Heart right ventricle (tissue), 16 donors: ENCODE data around the gene OR6V1. TPM values are rescaled to one million over a fixed set of nuclear protein-coding genes. Genes with fewer than 3 reads are reported as not detected.

Experiments
- ATAC-seq, 8 donors: fragments of 200-7000 bp; cut with Tn5 transposase; one replicate each; pipeline ENCODE4 v1.9.1; 2020; ENCODE audit warnings: mild to moderate bottlenecking in 8 of 8, moderate library complexity in 8 of 8, moderate number of reproducible peaks in 1 of 8
- DNase-seq, 2 donors: peaks; one replicate each; pipeline ENCODE4 v3.0.0-alpha.2; 2020
- H3K27ac ChIP-seq, 10 donors: fragments of 200-600 bp; sonication (generic) in 2 of 10; one replicate each; pipeline versions ENCODE4 v1.5.0 to v1.8.0; 2020 to 2022; ENCODE audit warnings: mild to moderate bottlenecking in 3 of 10
- H3K27me3 ChIP-seq, 7 donors: fragments of 200-600 bp; one replicate each; pipeline ENCODE4 v1.8.0; 2021 to 2022; ENCODE audit warnings: mild to moderate bottlenecking in 2 of 7
- H3K36me3 ChIP-seq, 9 donors: fragments of 200-600 bp; sonication (generic) in 1 of 9; one replicate each; pipeline versions ENCODE4 v1.5.0 to v1.8.0; 2020 to 2022; ENCODE audit warnings: mild to moderate bottlenecking in 2 of 9
- H3K4me1 ChIP-seq, 9 donors: fragments of 200-600 bp; sonication (generic) in 1 of 9; one replicate each; pipeline versions ENCODE4 v1.5.0 to v1.8.0; 2020 to 2022; ENCODE audit warnings: mild to moderate bottlenecking in 4 of 9
- H3K4me3 ChIP-seq, 10 donors: fragments of 200-600 bp; sonication (generic) in 2 of 10; one replicate each; pipeline versions ENCODE4 v1.5.0 to v1.8.0; 2020 to 2022; ENCODE audit warnings: mild to moderate bottlenecking in 7 of 10, moderate library complexity in 2 of 10
- H3K9me3 ChIP-seq, 11 donors: fragments of 200-600 bp in 10 of 11; sonication (generic) in 2 of 11; one replicate each; pipeline versions ENCODE4 v1.5.0 to v1.8.0; 2013 to 2022; ENCODE audit warnings: mild to moderate bottlenecking in 2 of 11, control low read depth in 1 of 11, moderate library complexity in 1 of 11
- WGBS, 2 donors: extraction: QIAGEN DNeasy Blood & Tissue Kit; methylation state at CpG; one replicate each; pipeline ENCODE4 v1.1.7; 2013; ENCODE audit warnings: inconsistent platforms in 1 of 2; 5-methylcytosine and 5-hydroxymethylcytosine counted together
- intact Hi-C, 10 donors: fragments of 100-400 bp; cut with DNase I; formaldehyde crosslinking; loops; one replicate each; pipeline versions ENCODE4 v1.11.1 to v1.14.2; 2022
- polyA plus RNA-seq, 2 donors: library from polyadenylated mRNA; stranded (reverse); fragments of 200-250 nt; gene quantifications; one replicate each; pipeline ENCODE4 v1.2.3, GENCODE V29; 2013
- total RNA-seq, 10 donors: library from RNA; stranded (reverse); fragmentation: NEBNext Ultra II Directional in 3 of 10; extraction: Animal tissue kit (Norgen Biotek cat#: 25700) in 3 of 10; gene quantifications; one replicate each; pipeline versions ENCODE4 v1.2.1 to v1.2.4, GENCODE V29; 2021 to 2023
- TF ChIP-seq, protein P1 (sequence below), 9 donors: fragments of 200-600 bp; sonication (generic) in 2 of 9; IDR thresholded peaks; one replicate each; pipeline versions ENCODE4 v1.5.0 to v1.8.0; 2021 to 2022; ENCODE audit warnings: antibody characterized with exemption in 9 of 9, mild to moderate bottlenecking in 5 of 9, moderate library complexity in 1 of 9
- donor health status: Arrhythmogenic right ventricular cardiomyopathy.
- donor health status: ischemic (EF 13 %, LVEDD 7.1; RV severe dilation, severe dysfunction).
- donor health status: healthy with polysubstance abuse.
- donor health status: DM: no; HTN: yes; CAD: no.
- donor health status: DM: no; HTN: no; CAD: no.
- donor health status: ischemic (EF 25% LVEDD 6.9; RV normal size, moderate dysfunction).
- donor health status: ischemic (EF 25% LVEDD 5.7; RV mildly dilated, moderate dysfunction).
- donor health status: healthy.
- donor health status: DM: yes; HTN: yes; CAD: no.
- donor health status: Ischemic cardiomyopathy.
- donor health status: ischemic (EF 35%, LVEDD 5.7; RV mildly dilated, moderate dysfunction).
- donor health status: nonischemic (EF 11% LVEDD 7.7; RV severe dilation, severe dysfunction).
- donor health status: DM: yes; HTN: yes; CAD: no.
- donor health status: PGD.
- donor health status: ischemic (EF 29% LVEDD 5.4; RV normal size, mild dysfunction).
- donor health status: nonischemic (EF 23%, LVEDD 6.1; RV moderate dilation, normal function).

Gene OR6V1
- total and polyA plus RNA-seq, 12 donors = not detected

GRCh38 chr7:143008007-143008901 lies 43.9 kb upstream of the OR6V1 start:
- no peaks in the 10 kb centered on the region for H3K9me3 ChIP-seq
- no peaks in the 10 kb centered on the region for H3K36me3 ChIP-seq
- H3K27me3 ChIP-seq = peaks cover 0 to 26% (median 0%) of the 10 kb centered on the region in 7 donors
- ATAC-seq (peak; percentile 69 to 95 (median 90)), DNase-seq (peak; percentile 77 to 81)
- peaks cover 0 to 6% (median 0%) of the 10 kb centered on the region in 9 donors for H3K4me1 ChIP-seq
- WGBS, 2 donors = 37% methylated on average over 24 of the region's 24 CpGs
- H3K4me3 ChIP-seq = no peak overlapping the region
- no peak overlapping the region for H3K27ac ChIP-seq
- intact Hi-C loops = loop anchor here in 9 of 10 donors (1.0 to 10.0 kb wide), 7 partner anchors 151 to 383 kb away; partner anchors contain the start of gene EPHB6 (in 3 of the 9)
- TF ChIP-seq, protein P1, sequence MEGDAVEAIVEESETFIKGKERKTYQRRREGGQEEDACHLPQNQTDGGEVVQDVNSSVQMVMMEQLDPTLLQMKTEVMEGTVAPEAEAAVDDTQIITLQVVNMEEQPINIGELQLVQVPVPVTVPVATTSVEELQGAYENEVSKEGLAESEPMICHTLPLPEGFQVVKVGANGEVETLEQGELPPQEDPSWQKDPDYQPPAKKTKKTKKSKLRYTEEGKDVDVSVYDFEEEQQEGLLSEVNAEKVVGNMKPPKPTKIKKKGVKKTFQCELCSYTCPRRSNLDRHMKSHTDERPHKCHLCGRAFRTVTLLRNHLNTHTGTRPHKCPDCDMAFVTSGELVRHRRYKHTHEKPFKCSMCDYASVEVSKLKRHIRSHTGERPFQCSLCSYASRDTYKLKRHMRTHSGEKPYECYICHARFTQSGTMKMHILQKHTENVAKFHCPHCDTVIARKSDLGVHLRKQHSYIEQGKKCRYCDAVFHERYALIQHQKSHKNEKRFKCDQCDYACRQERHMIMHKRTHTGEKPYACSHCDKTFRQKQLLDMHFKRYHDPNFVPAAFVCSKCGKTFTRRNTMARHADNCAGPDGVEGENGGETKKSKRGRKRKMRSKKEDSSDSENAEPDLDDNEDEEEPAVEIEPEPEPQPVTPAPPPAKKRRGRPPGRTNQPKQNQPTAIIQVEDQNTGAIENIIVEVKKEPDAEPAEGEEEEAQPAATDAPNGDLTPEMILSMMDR (IDR thresholded peaks at IDR 0.05) = peak; percentile 87 to 99 (median 97)

DNA sequence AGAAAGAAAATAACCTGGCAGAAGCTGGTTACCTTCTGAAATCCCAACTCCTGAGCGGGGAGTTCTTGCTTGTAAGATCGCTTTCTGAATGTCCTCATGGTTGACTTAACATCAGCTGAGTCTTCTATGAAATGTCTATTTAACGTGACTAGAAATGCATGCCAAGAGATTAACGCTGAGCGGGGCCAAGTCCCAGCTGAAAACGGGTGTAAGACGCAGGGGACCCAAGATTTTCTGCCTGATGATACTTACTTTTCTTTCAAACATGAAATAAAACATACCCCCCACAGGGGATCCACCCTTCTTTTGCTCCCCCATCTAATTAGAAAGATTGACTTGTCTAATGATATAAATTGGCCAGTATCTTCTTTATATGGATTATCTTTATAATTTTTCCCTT lies 40.1 kb upstream of the OR6V1 start:
- H3K27ac ChIP-seq = no peak overlapping the region
- intact Hi-C loops = no loop called here
- no peaks in the 10 kb centered on the region for H3K9me3 ChIP-seq

GRCh38 chr7:143012409-143012808 lies 39.7 kb upstream of the OR6V1 start:
- no peak overlapping the region for H3K4me3 ChIP-seq
- H3K4me1 ChIP-seq = peaks cover 0 to 11% (median 4%) of the 10 kb centered on the region in 9 donors
- H3K36me3 ChIP-seq = no peaks in the 10 kb centered on the region
- intact Hi-C loops = no loop called here
- DNase-seq (no peak), ATAC-seq (no peak)
- TF ChIP-seq, protein P1 (IDR thresholded peaks at IDR 0.05) = no peak
- H3K27ac ChIP-seq = no peak overlapping the region
- H3K27me3 ChIP-seq = peaks cover 0 to 21% (median 0%) of the 10 kb centered on the region in 7 donors
- H3K9me3 ChIP-seq = no peaks in the 10 kb centered on the region
- 86 to 89% methylated on average over 4 of the region's 4 CpGs for WGBS, 2 donors

More for the DNA sequence above, 40.1 kb upstream of the OR6V1 start:
- 83 to 85% methylated on average over 7 of the region's 7 CpGs for WGBS, 2 donors
- H3K4me1 ChIP-seq = peaks cover 0 to 11% (median 4%) of the 10 kb centered on the region in 9 donors
- H3K4me3 ChIP-seq = no peak overlapping the region
- ATAC-seq = no peak
- no peaks in the 10 kb centered on the region for H3K36me3 ChIP-seq
- TF ChIP-seq, protein P1 (IDR thresholded peaks at IDR 0.05) = no peak
- DNase-seq = no peak
- peaks cover 0 to 25% (median 0%) of the 10 kb centered on the region in 7 donors for H3K27me3 ChIP-seq

- Histone ChIP-seq H3K4me3 (no peak overlapping the region), H3K9me3 (no peaks in the 10 kb centered on the region), H3K36me3 (no peaks in the 10 kb centered on the region), H3K27me3 (peaks cover 0 to 15% (median 0%) of the 10 kb centered on the region in 7 donors), H3K27ac (peak overlapping the region in 3 of 10 donors; percentile 5 to 47 (median 31)), H3K4me1 (peaks cover 0 to 10% (median 4%) of the 10 kb centered on the region in 9 donors)
- WGBS, 2 donors = 78 to 82% methylated on average over 1 of the region's 1 CpG
- ATAC-seq (peak in 4 of 8 donors; percentile 11 to 41 (median 26)), DNase-seq (no peak)
- intact Hi-C loops = no loop called here
- TF ChIP-seq, protein P1 (IDR thresholded peaks at IDR 0.05) = no peak
Measured at GRCh38 chr7:143013473-143013872, 38.7 kb upstream of the OR6V1 start.
